ENCODE results near the gene PLB1. TPM values are rescaled to one million over a fixed set of nuclear protein-coding genes. Genes with fewer than 3 reads are reported as not detected.

Gene PLB1
- total and polyA plus RNA-seq, 2 donors (not counting 1 experiment from before 2014, with no cell fraction given): 0.25 to 0.51 TPM

- H3K4me2 ChIP-seq (replicated peaks; ENCODE audit: low read depth, low read length, poor library complexity, severe bottlenecking): no peak overlapping the region
These were observed 175.0 kb downstream of the PLB1 start for GRCh38 chr2:28670856-28671255.

GRCh38 chr2:28673338-28673737 is 177.5 kb downstream of the PLB1 start:
- no peak overlapping the region for H2AFZ ChIP-seq (ENCODE audit: insufficient read depth, low read depth, low read length, poor library complexity, severe bottlenecking)
- TF ChIP-seq CTCF (IDR thresholded peaks at IDR 0.05): no peak
- TF ChIP-seq EZH2 (IDR thresholded peaks at IDR 0.05; ENCODE audit: borderline replicate concordance, insufficient read depth, low read depth, low read length, poor library complexity, severe bottlenecking): no peak
- DNase-seq (no peak), ATAC-seq (ENCODE audit: low read depth) (no peak)
- H3K27ac ChIP-seq (ENCODE audit: low read length in 2 of 2): no peak overlapping the region
- H3K9me3 Mint-ChIP-seq (ENCODE audit: insufficient read depth): peaks cover 6% of the 10 kb centered on the region
- no peaks in the 10 kb centered on the region for H3K27me3 ChIP-seq (replicated peaks in 1 of 4; ENCODE audit: control extremely low read depth in 1 of 4, control insufficient read depth in 3 of 4, insufficient read depth in 4 of 4, low read length in 3 of 4)
- 100% methylated on average over 3 of the region's 4 CpGs for WGBS (ENCODE audit: insufficient coverage)
- peaks cover 0 to 9% (median 2%) of the 10 kb centered on the region in 3 donors for H3K9me3 ChIP-seq (ENCODE audit: control extremely low read depth in 1 of 3, control insufficient read depth in 2 of 3, insufficient read depth in 1 of 3, low read length in 2 of 3)
- H3K4me1 Mint-ChIP-seq: no peaks in the 10 kb centered on the region
- H3K9ac ChIP-seq (ENCODE audit: low read length): no peak overlapping the region
- no peaks in the 10 kb centered on the region for H3K36me3 ChIP-seq (replicated peaks in 1 of 2; ENCODE audit: control extremely low read depth in 1 of 2, control insufficient read depth in 1 of 2, extremely low read depth in 1 of 2, insufficient read depth in 2 of 2, low read length in 1 of 2)
- no peaks in the 10 kb centered on the region for H3K79me2 ChIP-seq (ENCODE audit: control insufficient read depth, insufficient read depth, low read length)
- H3K4me1 ChIP-seq (ENCODE audit: control insufficient read depth in 2 of 2, insufficient read depth in 2 of 2, low read length in 2 of 2): no peaks in the 10 kb centered on the region
- intact Hi-C loops (cut with micrococcal nuclease): no loop called here
- no peak overlapping the region for H3K4me3 ChIP-seq (ENCODE audit: control extremely low read depth in 1 of 5, extremely low read depth in 1 of 5, insufficient read depth in 1 of 5, low read depth in 2 of 5, low read length in 4 of 5)
- H3K4me2 ChIP-seq (replicated peaks; ENCODE audit: low read depth, low read length, poor library complexity, severe bottlenecking): no peak overlapping the region
- no peak overlapping the region for H3K4me3 Mint-ChIP-seq
- no peaks in the 10 kb centered on the region for H3K27me3 Mint-ChIP-seq
- H4K20me1 ChIP-seq (ENCODE audit: control insufficient read depth, insufficient read depth, low read length, poor library complexity, severe bottlenecking): no peaks in the 10 kb centered on the region
- ChIA-PET POLR2A (no interaction called here), CTCF (no interaction called here)
- no peak overlapping the region for H3K27ac Mint-ChIP-seq

More at GRCh38 chr2:28670856-28671255, 175.0 kb downstream of the PLB1 start:
- Histone ChIP-seq H3K36me3 (replicated peaks in 1 of 2; ENCODE audit: control extremely low read depth in 1 of 2, control insufficient read depth in 1 of 2, extremely low read depth in 1 of 2, insufficient read depth in 2 of 2, low read length in 1 of 2) (no peaks in the 10 kb centered on the region), H4K20me1 (ENCODE audit: control insufficient read depth, insufficient read depth, low read length, poor library complexity, severe bottlenecking) (no peaks in the 10 kb centered on the region), H3K4me3 (ENCODE audit: control extremely low read depth in 1 of 5, extremely low read depth in 1 of 5, insufficient read depth in 1 of 5, low read depth in 2 of 5, low read length in 4 of 5) (no peak overlapping the region), H3K4me1 (ENCODE audit: control insufficient read depth in 2 of 2, insufficient read depth in 2 of 2, low read length in 2 of 2) (no peaks in the 10 kb centered on the region), H3K79me2 (ENCODE audit: control insufficient read depth, insufficient read depth, low read length) (no peaks in the 10 kb centered on the region), H3K27ac (ENCODE audit: low read length in 2 of 2) (no peak overlapping the region), H3K27me3 (replicated peaks in 1 of 4; ENCODE audit: control extremely low read depth in 1 of 4, control insufficient read depth in 3 of 4, insufficient read depth in 4 of 4, low read length in 3 of 4) (no peaks in the 10 kb centered on the region), H3K9me3 (ENCODE audit: control extremely low read depth in 1 of 3, control insufficient read depth in 2 of 3, insufficient read depth in 1 of 3, low read length in 2 of 3) (peaks cover 0 to 9% (median 2%) of the 10 kb centered on the region in 3 donors), H3K9ac (ENCODE audit: low read length) (no peak overlapping the region), H2AFZ (ENCODE audit: insufficient read depth, low read depth, low read length, poor library complexity, severe bottlenecking) (no peak overlapping the region)
- POLR2A ChIA-PET: no interaction called here
- Mint-ChIP-seq H3K4me3 (no peak overlapping the region), H3K4me1 (no peaks in the 10 kb centered on the region), H3K9me3 (ENCODE audit: insufficient read depth) (peaks cover 6% of the 10 kb centered on the region), H3K27ac (no peak overlapping the region), H3K27me3 (no peaks in the 10 kb centered on the region)
- 100% methylated on average over 1 of the region's 2 CpGs for WGBS (ENCODE audit: insufficient coverage)
- CTCF ChIA-PET: no interaction called here
- TF ChIP-seq EZH2 (IDR thresholded peaks at IDR 0.05; ENCODE audit: borderline replicate concordance, insufficient read depth, low read depth, low read length, poor library complexity, severe bottlenecking) (no peak), CTCF (IDR thresholded peaks at IDR 0.05) (no peak)
- DNase-seq: no peak
- no peak for ATAC-seq (ENCODE audit: low read depth)
- intact Hi-C loops (cut with micrococcal nuclease): no loop called here
